Measurements from ENCODE around the gene SRBD1.

SRBD1 gene, protein sequence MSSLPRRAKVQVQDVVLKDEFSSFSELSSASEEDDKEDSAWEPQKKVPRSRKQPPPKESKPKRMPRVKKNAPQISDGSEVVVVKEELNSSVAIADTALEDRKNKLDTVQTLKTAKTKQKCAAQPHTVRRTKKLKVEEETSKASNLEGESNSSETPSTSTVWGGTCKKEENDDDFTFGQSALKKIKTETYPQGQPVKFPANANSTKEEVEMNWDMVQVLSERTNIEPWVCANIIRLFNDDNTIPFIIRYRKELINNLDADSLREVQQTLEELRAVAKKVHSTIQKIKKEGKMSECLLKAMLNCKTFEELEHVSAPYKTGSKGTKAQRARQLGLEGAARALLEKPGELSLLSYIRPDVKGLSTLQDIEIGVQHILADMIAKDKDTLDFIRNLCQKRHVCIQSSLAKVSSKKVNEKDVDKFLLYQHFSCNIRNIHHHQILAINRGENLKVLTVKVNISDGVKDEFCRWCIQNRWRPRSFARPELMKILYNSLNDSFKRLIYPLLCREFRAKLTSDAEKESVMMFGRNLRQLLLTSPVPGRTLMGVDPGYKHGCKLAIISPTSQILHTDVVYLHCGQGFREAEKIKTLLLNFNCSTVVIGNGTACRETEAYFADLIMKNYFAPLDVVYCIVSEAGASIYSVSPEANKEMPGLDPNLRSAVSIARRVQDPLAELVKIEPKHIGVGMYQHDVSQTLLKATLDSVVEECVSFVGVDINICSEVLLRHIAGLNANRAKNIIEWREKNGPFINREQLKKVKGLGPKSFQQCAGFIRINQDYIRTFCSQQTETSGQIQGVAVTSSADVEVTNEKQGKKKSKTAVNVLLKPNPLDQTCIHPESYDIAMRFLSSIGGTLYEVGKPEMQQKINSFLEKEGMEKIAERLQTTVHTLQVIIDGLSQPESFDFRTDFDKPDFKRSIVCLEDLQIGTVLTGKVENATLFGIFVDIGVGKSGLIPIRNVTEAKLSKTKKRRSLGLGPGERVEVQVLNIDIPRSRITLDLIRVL

DNA sequence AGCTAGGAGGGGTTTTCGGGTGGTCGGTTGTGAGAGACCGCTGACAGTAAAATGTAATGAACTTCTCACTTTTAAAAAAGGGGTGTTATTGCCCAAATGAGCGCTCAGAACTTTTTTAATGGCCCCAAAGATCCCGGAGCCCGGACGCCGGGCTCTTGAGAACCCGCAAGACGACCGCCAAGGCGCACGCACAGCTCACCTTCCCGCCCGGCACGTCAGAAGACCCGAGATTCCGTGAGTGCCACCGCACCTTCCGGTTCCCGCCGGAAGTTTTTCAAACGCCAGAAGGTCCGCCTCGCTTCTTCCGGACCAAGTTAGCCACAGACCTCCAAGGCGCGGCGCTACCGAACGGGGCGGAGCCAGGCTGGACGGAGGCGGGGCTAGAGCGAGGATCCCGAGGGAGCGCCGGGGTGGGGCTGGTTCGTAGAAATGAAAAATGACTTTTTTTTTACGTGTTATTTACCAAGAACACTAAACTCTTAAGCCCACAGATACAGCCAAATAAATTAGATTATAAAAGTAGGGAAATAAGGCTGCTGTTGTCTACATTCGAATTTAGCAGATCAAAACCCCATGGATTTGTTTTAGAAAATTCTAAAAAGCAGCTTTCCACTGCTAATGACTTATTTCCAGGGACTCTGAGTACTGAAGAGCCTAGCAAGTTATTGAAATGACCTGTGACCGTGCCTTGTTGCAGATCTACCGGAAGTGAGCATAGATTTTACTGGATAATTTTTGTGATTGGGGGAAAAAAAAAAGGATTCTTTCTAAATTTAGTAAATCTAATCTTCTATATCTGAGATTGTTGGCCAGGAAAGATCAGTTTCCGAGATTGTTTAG is at the start of gene SRBD1:
Gene SRBD1, minus strand, starts transcription at position 248 of the 840 bp plus-strand sequence. CDS start 5,826 bp downstream, outside the sequence.
- FAIRE-seq, result peak; percentile 94
- peak; percentile 90 for DNase-seq (ENCODE audit: insufficient read length, low spot score)

DNA sequence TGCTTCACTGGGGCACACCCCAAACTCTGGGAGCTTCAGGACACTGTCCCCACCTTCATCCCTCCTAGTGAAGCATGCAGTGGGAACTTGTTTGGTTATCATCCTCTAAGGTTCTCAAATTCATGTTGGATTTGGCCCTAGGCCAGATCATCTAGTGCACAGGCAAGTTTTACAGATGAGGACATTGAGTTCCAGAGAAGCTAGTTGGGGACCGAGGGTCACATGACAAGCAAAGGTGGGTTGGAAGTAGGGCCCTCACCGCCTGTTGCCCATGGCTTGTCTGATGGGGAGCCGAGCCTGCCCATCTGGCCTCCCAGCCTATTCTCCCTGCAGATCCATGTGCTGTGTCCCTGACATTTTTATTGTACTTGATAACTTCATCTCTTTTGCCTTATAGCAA is 43.2 kb upstream of the SRBD1 start:
- FAIRE-seq (no peak), DNase-seq (ENCODE audit: insufficient read length, low spot score) (no peak)

DNA sequence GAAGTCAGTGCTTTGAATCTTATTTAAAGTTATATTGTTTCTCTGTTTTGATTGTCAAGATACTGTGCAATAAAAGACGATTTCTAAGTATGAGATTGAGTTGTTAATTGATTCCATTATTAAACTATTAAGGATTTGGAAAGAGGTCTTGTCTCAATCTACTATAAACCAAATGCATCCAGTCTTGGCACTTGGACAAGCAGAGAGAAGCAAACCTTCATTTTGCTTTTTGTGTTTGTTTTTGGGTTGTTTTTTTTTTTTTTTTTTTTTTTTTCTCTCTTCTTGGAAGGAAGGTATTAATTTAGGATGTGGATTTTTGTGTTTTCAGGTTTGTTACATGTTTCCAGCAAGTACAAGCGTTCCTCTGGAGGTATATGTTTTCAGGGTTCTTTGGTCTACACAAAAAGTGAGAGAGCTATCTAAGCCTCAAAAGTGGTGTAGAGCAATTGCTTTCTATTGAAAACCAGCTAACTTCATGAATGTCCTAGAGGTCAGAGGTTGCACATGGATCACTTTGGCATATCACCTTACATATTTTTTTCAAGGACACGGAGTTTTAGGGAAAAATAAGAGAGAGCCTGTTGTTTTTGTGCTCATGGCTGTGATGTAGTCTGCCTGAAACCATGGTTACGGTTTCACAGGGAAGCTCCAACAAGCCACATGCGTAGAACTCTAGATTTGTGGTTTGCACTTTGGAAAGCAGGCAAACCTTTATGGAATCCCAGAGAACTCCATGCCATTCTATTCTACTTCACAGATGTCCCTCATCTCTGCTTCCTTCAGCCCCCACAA is 42.3 kb upstream of the SRBD1 start:
- FAIRE-seq (no peak), DNase-seq (ENCODE audit: insufficient read length, low spot score) (no peak)

DNA sequence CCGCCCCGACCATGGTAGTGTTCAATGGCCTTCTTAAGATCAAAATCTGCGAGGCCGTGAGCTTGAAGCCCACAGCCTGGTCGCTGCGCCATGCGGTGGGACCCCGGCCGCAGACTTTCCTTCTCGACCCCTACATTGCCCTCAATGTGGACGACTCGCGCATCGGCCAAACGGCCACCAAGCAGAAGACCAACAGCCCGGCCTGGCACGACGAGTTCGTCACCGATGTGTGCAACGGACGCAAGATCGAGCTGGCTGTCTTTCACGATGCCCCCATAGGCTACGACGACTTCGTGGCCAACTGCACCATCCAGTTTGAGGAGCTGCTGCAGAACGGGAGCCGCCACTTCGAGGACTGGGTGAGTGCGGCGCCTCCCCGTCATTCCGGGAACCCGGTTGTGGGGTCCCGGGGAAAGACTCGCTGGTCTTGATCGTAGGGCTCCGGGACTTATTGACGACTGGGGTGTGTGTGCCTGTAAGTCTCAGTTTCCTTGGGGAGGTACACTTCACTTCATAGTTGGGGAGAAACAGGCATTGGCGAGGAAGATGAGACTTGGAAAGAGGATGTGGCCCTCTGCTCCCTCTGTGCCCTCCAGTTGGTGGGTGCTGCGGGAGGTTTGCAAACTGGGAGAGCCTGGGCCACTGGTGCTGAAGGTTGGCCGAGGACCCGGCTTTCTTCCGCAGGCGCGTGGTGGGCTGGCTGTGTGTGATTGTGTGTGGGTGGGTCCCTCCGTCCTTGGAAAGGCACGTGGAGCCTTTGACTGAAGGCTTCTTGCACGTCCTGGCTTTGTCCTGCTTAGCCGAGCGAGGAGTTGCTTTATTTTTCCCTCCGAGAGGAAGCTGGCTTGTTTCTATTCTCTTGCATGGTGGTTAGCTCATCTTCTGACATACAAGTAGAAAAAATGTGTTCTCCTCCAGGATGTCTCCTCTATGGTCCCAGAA is 41.3 kb upstream of the SRBD1 start:
- FAIRE-seq, result no peak

DNA sequence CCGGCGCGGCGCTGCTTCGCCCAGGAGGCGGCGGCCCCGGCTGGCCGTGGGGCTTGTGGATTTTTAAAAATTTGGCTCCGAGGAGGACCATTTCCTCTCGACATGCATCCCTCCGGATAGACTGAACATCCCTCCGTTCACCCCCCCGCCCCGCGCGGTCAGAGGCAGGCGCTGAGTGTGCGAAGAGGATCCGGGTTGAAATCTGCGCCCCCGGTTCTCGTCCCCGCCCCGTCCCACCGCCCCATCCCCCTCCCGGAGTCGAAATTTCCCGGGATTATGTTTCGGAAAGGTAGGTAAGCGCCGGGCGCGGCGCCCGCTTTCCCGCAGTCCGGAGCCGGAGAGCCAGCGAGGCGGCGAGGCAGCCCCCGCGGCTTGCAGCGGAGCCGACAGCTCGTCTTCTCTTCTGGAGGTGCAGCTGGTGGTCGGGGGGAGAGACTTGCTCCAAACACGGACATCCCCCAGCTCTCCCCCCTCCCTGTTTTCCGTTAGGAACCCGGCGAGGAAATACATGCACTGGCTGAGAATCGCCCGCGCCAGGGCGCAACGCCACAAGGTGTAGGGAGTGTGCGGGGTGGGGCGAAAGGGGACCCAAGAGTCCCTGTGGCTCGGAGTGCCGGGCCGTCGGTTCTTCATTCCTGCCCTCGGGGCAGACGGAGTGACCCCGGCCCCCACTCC is 40.5 kb upstream of the SRBD1 start, which contains the start of gene PRKCE:
Gene PRKCE, plus strand, starts transcription at position 261 of the 675 bp plus-strand sequence.
- DNase-seq (ENCODE audit: insufficient read length, low spot score) (peak; percentile 37), FAIRE-seq (no peak)

More for the DNA sequence above, 41.3 kb upstream of the SRBD1 start:
- DNase-seq (ENCODE audit: insufficient read length, low spot score), result no peak

DNA sequence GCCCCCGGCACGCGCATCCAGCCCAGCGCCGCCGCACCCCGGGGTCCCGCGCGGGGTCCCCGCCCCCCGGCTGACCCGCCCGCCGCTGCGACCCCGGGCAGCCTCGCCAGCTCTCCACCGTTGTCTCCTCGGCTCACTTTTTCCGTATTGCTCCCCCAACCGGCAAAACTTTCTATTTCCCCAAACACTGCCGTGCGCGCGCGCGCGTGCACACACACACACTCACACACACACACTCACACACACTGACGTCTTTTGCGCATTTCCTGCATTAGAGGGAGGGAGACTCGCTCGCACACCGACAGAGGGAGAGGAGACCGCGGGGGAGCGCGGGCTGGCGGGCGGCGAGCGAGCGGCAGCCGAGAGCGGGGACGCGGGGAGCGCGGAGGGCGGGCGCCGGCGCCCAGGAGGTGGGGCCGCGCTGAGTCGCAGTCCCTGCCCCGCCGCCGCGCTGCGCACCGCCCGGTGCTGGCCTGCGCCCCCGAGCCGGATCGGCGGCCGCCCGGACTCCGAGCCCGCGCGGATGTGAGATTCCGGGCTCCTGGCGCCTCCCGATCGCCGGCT is 39.9 kb upstream of the SRBD1 start:
- DNase-seq (ENCODE audit: insufficient read length, low spot score) (peak; percentile 82), FAIRE-seq (peak; percentile 86)

DNA sequence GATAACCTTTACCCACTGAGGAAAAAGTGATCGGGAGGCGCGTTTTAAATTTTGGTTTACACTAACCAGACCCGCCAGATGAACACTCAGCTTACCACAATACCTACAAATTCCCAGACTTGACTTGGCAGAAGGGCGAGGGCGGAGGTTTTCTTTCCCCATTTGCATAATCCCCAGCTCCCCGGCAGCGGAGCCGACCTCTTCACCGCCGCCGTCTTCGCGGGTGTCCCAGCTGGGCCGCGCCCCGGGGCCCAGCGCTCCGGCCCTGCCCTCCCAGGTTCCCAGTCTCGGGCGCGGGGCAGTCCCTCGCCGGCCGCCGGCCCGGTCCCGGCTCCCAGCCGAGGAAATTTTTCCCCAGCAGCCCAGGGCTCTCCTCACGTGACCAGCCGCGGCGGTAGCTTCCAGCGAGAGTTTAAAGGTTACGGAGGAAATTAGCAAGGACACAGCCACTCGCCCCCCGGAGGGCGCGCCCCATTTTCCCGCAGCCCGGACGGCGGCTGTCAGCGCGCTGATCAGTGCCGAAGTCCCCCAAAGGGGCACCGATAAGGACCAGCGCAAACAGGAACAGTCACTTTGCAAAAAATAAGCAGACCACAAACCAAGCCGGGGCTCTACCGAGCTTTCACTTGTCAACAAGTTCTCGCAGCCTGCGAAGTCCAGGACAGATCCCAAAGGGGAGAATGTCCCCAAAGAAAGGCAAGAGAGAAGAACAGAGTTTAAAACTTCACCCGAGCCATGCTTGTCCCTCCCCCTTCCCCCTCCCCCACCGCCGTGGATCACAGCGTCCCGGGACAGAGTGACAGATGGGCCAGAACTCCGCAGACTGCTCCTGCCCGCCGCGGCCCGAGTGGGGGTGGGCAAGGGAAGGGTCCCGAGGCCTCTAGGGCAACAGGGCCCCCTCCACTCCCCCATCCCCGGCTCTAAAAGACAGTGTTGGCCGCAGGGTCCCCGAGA is 39.1 kb upstream of the SRBD1 start:
- DNase-seq (ENCODE audit: insufficient read length, low spot score) (peak; percentile 52), FAIRE-seq (no peak)

DNA sequence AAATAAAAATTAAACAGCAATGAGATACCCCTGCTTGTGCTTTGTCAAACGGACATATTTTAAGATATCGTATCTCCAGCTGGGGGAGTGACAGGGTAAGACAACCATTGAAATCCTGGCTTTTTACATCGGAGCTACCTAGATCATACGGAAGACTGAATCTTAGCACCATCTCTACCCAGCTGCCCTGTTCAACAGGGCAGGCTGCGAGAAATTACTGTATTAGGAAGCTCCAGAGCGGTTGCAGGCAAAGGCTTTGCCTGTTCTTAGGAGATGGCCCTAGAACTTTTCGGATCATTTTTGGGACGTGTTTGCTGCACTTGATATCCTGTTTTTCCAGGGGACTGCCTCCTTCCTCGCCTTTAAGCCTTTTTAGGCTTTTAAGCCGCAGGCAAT is 38.4 kb upstream of the SRBD1 start:
- DNase-seq (ENCODE audit: insufficient read length, low spot score), result no peak
- no peak for FAIRE-seq

DNA sequence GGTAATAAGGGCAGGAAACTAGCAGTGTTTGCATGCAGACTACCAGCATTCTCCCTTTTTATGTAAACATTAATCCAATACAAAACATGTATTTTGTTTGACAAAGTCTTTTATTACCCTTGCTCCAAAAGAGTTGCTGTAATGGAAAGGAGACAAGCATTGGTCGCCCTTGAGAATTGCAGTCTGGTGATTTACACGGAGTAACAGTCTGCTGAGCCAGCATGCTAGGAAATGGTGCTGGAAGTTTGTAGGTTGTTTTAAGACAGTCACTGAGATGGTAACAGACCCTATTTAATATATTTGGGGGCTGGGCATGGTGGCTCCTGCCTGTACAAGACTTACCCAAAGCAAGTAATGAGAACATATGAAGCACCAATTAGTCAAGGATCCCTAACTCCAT is 37.6 kb upstream of the SRBD1 start:
- DNase-seq (ENCODE audit: insufficient read length, low spot score), result no peak
- no peak for FAIRE-seq

DNA sequence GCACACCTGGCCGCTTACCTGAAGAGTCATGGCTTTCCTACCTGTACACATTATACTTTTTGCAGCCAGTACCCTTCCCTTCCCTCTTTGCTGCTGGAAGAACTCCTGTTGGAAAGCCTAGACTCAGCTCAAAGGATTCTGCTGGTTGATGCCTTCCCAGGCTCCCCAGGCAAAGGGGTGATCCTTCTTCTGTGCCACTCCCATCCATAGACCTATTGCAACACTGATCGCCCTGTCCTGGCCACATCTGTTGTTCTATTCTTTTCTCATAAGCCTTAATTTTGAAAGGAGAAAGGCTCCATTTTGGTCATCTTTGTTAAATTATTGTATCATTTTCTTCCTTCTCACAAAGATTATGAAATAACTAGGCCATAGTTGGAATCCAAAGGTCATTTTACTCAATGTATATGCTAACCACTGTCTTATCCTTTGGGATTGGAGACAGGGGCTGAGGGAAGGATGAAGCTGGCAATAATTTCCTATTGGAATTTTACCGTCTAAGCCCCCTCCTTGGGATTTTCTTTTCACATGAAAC is 37.0 kb upstream of the SRBD1 start:
- DNase-seq (ENCODE audit: insufficient read length, low spot score) (no peak), FAIRE-seq (no peak)

DNA sequence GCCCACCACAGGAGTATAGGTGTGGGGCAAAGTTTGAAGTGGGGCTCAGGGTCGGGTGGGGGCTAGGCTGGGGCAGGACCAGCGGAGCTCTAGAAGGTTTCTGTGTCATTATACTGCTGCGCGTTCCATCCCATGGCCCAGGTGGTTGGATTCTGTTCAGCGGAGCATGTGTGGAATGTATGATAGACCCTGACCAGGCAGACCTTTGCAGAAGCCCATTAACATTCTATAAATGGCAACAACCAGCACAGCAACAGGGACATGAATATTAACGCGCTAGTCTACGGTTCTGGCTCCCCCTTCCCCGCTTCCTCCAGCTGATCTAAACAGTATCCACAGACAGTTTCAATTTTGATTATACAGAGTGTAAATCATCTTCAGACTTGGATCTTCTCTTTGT is 36.3 kb upstream of the SRBD1 start:
- FAIRE-seq (no peak), DNase-seq (ENCODE audit: insufficient read length, low spot score) (no peak)

DNA sequence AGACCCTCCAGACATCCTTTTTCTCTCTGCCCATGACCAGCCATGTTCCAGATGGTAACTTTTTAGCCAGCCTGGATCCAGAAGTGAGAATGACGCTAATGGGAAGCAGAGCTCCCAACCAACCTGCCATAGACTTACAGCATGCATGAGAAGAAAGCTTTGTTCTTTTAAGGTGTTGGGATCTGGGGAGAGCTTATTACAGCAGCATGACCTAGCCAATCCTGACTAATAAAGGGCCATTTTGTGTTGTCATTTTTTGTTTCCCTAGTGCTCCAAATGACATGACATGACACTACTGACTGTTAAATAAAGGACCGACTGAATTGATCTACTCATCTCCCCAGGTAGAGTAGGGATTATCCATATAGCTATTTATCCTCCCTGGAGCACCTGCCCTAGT is 35.2 kb upstream of the SRBD1 start:
- FAIRE-seq (no peak), DNase-seq (ENCODE audit: insufficient read length, low spot score) (no peak)

DNA sequence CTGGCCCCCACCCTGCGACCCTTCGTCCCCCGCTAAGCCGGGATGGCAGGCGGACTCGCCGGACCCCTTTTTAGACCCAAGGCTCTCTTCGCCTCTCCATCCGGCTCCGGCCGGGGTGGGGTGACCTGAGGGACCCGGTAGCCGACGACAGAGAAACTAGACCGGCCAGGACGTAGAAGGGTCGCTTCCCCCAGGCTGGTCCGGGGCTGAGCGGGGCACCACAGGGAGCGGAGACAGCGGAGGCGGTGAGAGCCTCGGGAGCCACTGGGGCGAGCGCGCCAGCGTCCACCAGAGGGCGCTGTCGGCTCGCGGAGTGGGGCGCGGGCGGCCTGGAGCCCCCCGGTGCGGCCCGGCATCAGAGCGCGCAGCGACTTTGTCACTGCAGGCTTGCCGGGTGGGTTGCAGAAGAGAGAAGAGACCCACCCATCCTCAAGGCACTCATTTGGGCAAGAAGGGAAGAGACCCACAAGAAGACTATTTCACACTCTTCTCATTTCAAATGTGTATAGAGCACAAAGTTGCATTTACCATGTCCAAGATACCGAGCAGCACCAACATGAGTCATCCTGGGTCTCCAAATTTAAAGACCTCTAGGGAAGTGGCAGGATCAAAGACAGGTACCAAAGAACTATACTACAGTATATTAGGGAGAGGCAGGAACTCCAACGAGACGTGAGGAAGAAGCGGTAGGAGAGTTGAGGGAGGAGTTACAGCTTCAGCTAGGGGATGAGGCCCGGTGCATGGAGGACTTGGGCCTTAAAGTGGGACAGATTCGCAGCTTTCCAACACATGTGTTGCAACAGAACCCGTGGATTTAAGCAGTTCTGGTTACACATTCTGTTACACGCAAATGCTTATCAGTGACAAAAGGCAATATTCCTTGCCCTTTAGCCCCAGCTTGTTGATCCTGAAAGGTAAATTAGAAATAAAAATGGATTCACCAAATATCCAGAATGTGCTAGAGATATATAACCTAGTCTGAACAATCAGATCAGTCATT is 32.8 kb upstream of the SRBD1 start:
- DNase-seq (ENCODE audit: insufficient read length, low spot score), result peak; percentile 81
- peak; percentile 94 for FAIRE-seq

DNA sequence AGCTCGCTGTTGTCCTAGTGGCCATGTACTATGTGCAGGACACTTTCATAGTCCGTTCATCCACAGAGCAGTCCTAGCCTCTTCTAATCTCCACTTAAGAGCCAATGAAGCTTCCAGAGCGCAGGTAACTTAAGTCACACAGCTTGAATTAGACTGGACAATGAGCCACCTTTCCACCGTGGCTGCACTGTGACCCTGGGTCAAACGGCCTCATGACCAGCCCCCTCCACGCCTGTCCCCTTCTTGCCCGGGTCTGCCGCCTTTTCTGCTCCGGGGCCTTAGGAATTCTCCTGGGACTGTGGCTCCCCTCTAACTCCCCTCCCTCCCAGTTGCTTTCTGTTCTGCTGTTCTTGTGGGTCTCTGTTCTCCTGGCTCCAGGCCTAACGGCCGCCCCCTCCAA is 32.0 kb upstream of the SRBD1 start:
- no peak for FAIRE-seq
- no peak for DNase-seq (ENCODE audit: insufficient read length, low spot score)

DNA sequence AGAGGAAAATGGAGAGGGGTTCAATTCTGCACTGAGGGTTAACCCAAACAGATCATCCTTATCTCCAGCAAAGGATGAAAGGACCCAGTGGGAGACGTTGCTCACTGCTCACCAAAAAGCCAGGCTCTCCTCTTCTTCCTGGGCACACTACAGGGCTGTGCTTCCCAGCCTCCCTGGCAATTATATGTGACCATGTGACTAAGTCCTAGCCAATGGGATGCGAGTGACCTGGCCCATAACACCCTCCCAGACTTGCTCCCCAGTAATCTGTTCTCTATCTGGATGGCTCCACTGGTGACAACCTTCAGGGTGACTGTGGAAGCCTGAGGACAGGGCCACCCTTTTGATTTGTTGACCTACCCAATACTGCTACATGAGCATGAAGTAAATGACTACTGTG is 29.5 kb upstream of the SRBD1 start:
- DNase-seq (ENCODE audit: insufficient read length, low spot score) (no peak), FAIRE-seq (no peak)
